Lung (tissue), 12 donors: ENCODE results near the gene NHS. TPM values are rescaled to one million over a fixed set of nuclear protein-coding genes. Genes with fewer than 3 reads are reported as not detected.

Experiments used
- ATAC-seq: fragments of 200-7000 bp; cut with Tn5 transposase; one replicate; pipeline ENCODE4 v1.9.1; 2020; ENCODE audit warnings: moderate number of reproducible peaks; ENCODE audit not compliant: insufficient read depth, low FRiP score
- DNase-seq, 3 donors: peaks; one replicate each; pipeline ENCODE4 v3.0.0-alpha.2; 2013 to 2017
- H3K27ac ChIP-seq, 2 donors: one replicate each; pipeline ENCODE4 v1.5.1; 2013; ENCODE audit warnings: mild to moderate bottlenecking in 2 of 2, moderate library complexity in 2 of 2, control low read depth in 1 of 2, inconsistent platforms in 1 of 2, low read depth in 1 of 2, low read length in 1 of 2
- H3K27me3 ChIP-seq, 3 donors: one replicate each; pipeline ENCODE4 v1.5.1; 2013; ENCODE audit warnings: low read length in 2 of 3; ENCODE audit not compliant: control insufficient read depth in 3 of 3, insufficient read depth in 3 of 3
- H3K36me3 ChIP-seq, 4 donors: one replicate each; pipeline ENCODE4 v1.5.1; 2013; ENCODE audit warnings: low read length in 4 of 4, mild to moderate bottlenecking in 1 of 4, moderate library complexity in 1 of 4; ENCODE audit not compliant: control insufficient read depth in 4 of 4, insufficient read depth in 4 of 4
- H3K4me1 ChIP-seq, 5 donors: one replicate each; pipeline ENCODE4 v1.5.1; 2013; ENCODE audit warnings: low read length in 5 of 5, mild to moderate bottlenecking in 2 of 5, moderate library complexity in 1 of 5; ENCODE audit not compliant: control insufficient read depth in 5 of 5, insufficient read depth in 5 of 5
- H3K4me3 ChIP-seq: one replicate; pipeline ENCODE4 v1.5.1; 2013; ENCODE audit warnings: mild to moderate bottlenecking, control low read depth, moderate library complexity
- H3K9ac ChIP-seq, 2 donors: one replicate each; pipeline ENCODE4 v1.5.1; 2013; ENCODE audit warnings: low read length in 2 of 2, control low read depth in 1 of 2; ENCODE audit not compliant: insufficient read depth in 1 of 2
- H3K9me3 ChIP-seq, 4 donors: one replicate each; pipeline ENCODE4 v1.5.1; 2013; ENCODE audit warnings: low read length in 3 of 4, mild to moderate bottlenecking in 1 of 4, moderate library complexity in 1 of 4; ENCODE audit not compliant: control insufficient read depth in 4 of 4, insufficient read depth in 3 of 4
- CTCF ChIP-seq: IDR thresholded peaks from 2 replicates; pipeline ENCODE4 v1.5.1; 2012; ENCODE audit warnings: mild to moderate bottlenecking; ENCODE audit errors: control extremely low read depth, extremely low read depth
- WGBS, 2 donors: extraction: QIAGEN DNeasy Blood & Tissue Kit; methylation state at CpG; one replicate each; pipeline ENCODE4 v1.1.7; 2013; 5-methylcytosine and 5-hydroxymethylcytosine counted together
- polyA plus RNA-seq, 2 donors: library from polyadenylated mRNA; stranded (reverse); fragments of 200-250 nt; gene quantifications; one replicate each; pipeline ENCODE4 v1.2.1, GENCODE V29; 2013
- total RNA-seq, 2 donors: library from RNA; depleted of rRNA in 1 of 2; stranded (reverse); fragments of >200 nt in 1 of 2; gene quantifications; one replicate each; pipeline ENCODE4 v1.2.1, GENCODE V29; 2014 to 2021
- donor health status: control.
- donor health status: control.
- donor health status: Bipolar disorder and iron deficiency.
- donor health status: healthy.
- donor health status: DM: yes; HTN: yes; CAD: no.

NHS gene
- total and polyA plus RNA-seq, 4 donors = 0.46 to 2.0 (median 1.4) TPM

DNA sequence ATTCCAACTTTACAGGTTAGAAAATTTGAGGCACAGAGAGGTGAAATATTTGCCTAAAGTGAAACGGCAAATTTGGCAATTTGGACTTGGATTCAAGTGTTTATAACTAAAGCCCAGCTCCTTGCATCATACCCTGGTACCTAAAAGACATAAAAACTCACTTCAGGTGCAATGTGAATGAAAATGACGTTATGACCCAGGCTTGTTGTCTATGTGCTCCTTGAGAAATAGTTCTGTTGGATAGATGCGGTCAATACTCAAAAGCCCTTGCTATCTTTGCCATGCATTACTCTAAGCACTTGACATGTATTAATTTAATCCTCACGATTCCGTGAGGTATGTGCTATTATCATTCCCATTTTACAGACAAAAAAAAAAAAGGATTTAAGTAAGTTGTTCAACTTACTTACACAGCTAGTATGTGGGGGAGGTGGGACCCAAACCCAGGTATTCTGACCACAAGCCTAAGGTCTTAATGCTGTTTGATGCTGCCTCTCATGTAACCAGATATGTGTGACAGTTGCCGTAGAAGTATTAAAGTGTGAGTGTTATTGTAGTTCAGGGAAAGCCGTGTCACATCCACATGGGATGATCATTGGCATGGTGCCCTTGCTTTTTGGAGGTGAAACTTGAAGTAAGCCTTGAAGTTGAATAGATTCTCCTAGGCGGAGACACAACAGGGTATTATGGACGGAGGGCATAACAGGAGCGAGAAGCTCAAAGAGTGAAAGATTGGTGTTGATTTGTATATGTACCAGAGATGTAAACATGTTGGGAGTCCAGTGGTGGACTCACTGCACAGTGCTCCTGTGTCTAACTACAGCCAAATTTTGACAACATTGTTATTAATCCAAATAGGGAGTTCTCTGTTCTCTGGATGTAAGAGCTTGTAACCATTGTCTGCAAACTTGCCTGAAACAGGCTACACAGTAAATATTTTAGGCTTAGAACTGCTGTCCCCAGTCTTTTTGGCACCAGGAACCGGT, 365.4 kb downstream of the NHS start:
- H3K4me1 ChIP-seq = peaks cover 0 to 1% (median 0%) of the 10 kb centered on the region in 5 donors
- DNase-seq (no peak), ATAC-seq (no peak)
- H3K27me3 ChIP-seq = peaks cover 3 to 35% (median 12%) of the 10 kb centered on the region in 3 donors
- no peak overlapping the region for H3K27ac ChIP-seq
- no peaks in the 10 kb centered on the region for H3K9me3 ChIP-seq
- no peaks in the 10 kb centered on the region for H3K36me3 ChIP-seq
- WGBS, 2 donors = 72 to 89% methylated on average over 11 of the region's 11 CpGs
- no peak overlapping the region for H3K9ac ChIP-seq
- TF ChIP-seq CTCF = no peak
- H3K4me3 ChIP-seq = no peak overlapping the region

DNA sequence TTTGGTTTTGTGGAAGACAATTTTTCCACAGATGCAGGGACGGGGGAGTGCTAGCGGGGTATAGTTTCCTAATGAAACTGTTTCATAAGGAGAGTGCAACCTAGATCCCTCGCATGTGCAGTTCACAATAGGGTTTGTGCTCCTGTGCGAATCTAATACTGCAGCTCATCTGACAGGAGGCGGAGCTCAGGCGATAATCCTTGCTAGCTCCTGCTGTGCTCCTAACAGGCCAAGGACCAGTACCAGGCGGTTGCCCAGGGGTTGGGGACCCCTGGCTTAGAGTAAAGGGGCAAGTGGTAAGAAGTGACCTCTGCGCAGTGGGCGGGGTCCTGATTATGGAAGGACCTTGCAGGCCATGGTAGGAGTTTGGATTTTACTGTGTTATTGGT, 366.1 kb downstream of the NHS start:
- no peak overlapping the region for H3K27ac ChIP-seq
- no peak for TF ChIP-seq CTCF
- peaks cover 0 to 1% (median 0%) of the 10 kb centered on the region in 5 donors for H3K4me1 ChIP-seq
- H3K9ac ChIP-seq = no peak overlapping the region
- ATAC-seq = no peak
- WGBS, 2 donors = 64 to 89% methylated on average over 9 of the region's 9 CpGs
- no peaks in the 10 kb centered on the region for H3K36me3 ChIP-seq
- H3K9me3 ChIP-seq = no peaks in the 10 kb centered on the region
- H3K4me3 ChIP-seq = no peak overlapping the region
- H3K27me3 ChIP-seq = peaks cover 3 to 36% (median 11%) of the 10 kb centered on the region in 3 donors
- DNase-seq = no peak

DNA sequence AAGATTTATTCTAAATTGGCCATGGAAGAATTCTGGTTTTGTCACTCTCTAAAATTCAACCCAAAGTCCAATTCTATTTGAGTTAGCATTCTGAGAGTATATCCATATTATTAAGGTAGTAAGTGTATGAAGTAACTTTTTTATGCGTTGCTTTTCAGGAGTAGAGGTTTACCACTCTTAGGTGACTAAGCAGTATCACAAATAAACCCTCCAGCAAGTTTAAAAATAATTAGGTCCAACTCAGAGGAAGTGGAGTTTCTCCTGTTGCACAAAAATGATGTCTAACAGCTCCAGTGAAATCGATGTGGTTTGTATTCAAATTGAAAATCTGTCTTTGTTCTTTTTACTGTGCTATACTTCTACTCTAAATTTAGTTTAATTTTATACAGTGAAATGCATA, 368.9 kb downstream of the NHS start:
- Histone ChIP-seq H3K9me3 (no peaks in the 10 kb centered on the region), H3K27ac (no peak overlapping the region), H3K36me3 (no peaks in the 10 kb centered on the region), H3K4me1 (peaks cover 0 to 1% (median 0%) of the 10 kb centered on the region in 5 donors), H3K27me3 (peaks cover 3 to 36% (median 15%) of the 10 kb centered on the region in 3 donors), H3K9ac (no peak overlapping the region), H3K4me3 (no peak overlapping the region)
- no peak for DNase-seq
- TF ChIP-seq CTCF = no peak
- ATAC-seq = no peak
- WGBS, 2 donors = 22 to 40% methylated on average over 2 of the region's 2 CpGs
